HepG2 (cell line): ENCODE results near the gene NKD1. TPM values are rescaled to one million over a fixed set of nuclear protein-coding genes. Genes with fewer than 3 reads are reported as not detected.

ENCODE experiments used
- ISL2 ChIP-seq: sonication (generic); formaldehyde crosslinking; IDR thresholded peaks from 2 replicates; pipeline ENCODE4 v1.5.0; 2020; ENCODE audit warnings: missing genetic modification reagents
- PRPF4 ChIP-seq: fragments of 200-400 bp; formaldehyde crosslinking; IDR thresholded peaks from 2 replicates; pipeline ENCODE4 v1.6.1; 2016; ENCODE audit warnings: low read length, low read depth; ENCODE audit not compliant: poor library complexity, severe bottlenecking
- RELA ChIP-seq: sonication (generic); formaldehyde crosslinking; IDR thresholded peaks from 2 replicates; pipeline ENCODE4 v1.4.0; 2020; ENCODE audit warnings: missing genetic modification reagents
- RNF2 ChIP-seq: fragments of 450-650 bp; conservative IDR thresholded peaks from 2 replicates; pipeline ENCODE4 v1.6.1; 2016; ENCODE audit warnings: low read depth
- SALL1 ChIP-seq: sonication (generic); formaldehyde crosslinking; IDR thresholded peaks from 2 replicates; pipeline ENCODE4 v1.8.0; 2022; ENCODE audit warnings: mild to moderate bottlenecking, missing genetic modification reagents
- SP140L ChIP-seq: sonication (generic); formaldehyde crosslinking; IDR thresholded peaks from 2 replicates; pipeline ENCODE4 v1.4.0; 2020; ENCODE audit warnings: missing genetic modification reagents, borderline replicate concordance
- SRSF4 ChIP-seq: fragments of 200-400 bp; formaldehyde crosslinking; IDR thresholded peaks from one replicate; pipeline ENCODE4 v1.6.1; 2018; ENCODE audit warnings: mild to moderate bottlenecking, low read depth, low read length, moderate library complexity; ENCODE audit not compliant: poor library complexity, severe bottlenecking
- ZBTB7B ChIP-seq: sonication (generic); formaldehyde crosslinking; IDR thresholded peaks from 2 replicates; pipeline ENCODE4 v1.4.0; 2020; ENCODE audit warnings: missing genetic modification reagents
- ZNF549 ChIP-seq: sonication (generic); formaldehyde crosslinking; IDR thresholded peaks from 2 replicates; pipeline ENCODE4 v1.5.0; 2020; ENCODE audit warnings: missing genetic modification reagents
- ZNF556 ChIP-seq: sonication (generic); formaldehyde crosslinking; IDR thresholded peaks from 2 replicates; pipeline ENCODE4 v1.4.0; 2020; ENCODE audit warnings: mild to moderate bottlenecking, missing genetic modification reagents, borderline replicate concordance
- ZNF781 ChIP-seq: sonication (generic); formaldehyde crosslinking; IDR thresholded peaks from 2 replicates; pipeline ENCODE4 v1.5.1; 2020; ENCODE audit warnings: borderline replicate concordance, mild to moderate bottlenecking, missing genetic modification reagents; ENCODE audit errors: not compliant biosample characterization
- ZSCAN25 ChIP-seq: sonication (generic); formaldehyde crosslinking; IDR thresholded peaks from 2 replicates; pipeline ENCODE4 v1.8.0; 2022; ENCODE audit warnings: mild to moderate bottlenecking, missing genetic modification reagents
- polyA plus RNA-seq, 8 experiments: library from polyadenylated mRNA; depleted of rRNA in 3 of 8; stranded (reverse) in 7 of 8; unstranded in 1 of 8; fragments of >200 nt; fragmentation: Illumina TruSeq in 4 of 8; extraction: Trizol in 4 of 8; gene quantifications; 2 replicates each; pipeline versions ENCODE4 v1.2.1 to v1.2.3, GENCODE V29; 2011 to 2016; ENCODE audit warnings: low read depth in 4 of 8, missing spikeins in 1 of 8, mixed read lengths in 1 of 8; ENCODE audit not compliant: insufficient read depth in 1 of 8
- total RNA-seq, 5 experiments: library from RNA; depleted of rRNA; stranded (reverse); fragments of >200 nt; fragmentation: Illumina TruSeq; extraction: Trizol; gene quantifications; 2 replicates each; pipeline ENCODE4 v1.2.3, GENCODE V29; 2016; ENCODE audit warnings: low read depth in 1 of 5
- TF ChIP-seq, protein P1 (sequence below): sonication (generic); formaldehyde crosslinking; IDR thresholded peaks from 2 replicates; pipeline ENCODE4 v1.4.0; 2020; ENCODE audit warnings: mild to moderate bottlenecking, missing genetic modification reagents, borderline replicate concordance
- TF ChIP-seq, protein P2 (sequence below): sonication (generic); formaldehyde crosslinking; IDR thresholded peaks from 2 replicates; pipeline ENCODE4 v1.5.0; 2020; ENCODE audit warnings: missing genetic modification reagents
- TF ChIP-seq, protein P3 (sequence below): sonication (generic); formaldehyde crosslinking; IDR thresholded peaks from 2 replicates; pipeline ENCODE4 v1.4.0; 2020; ENCODE audit warnings: missing genetic modification reagents, borderline replicate concordance
- TF ChIP-seq, protein P4 (sequence below): IDR thresholded peaks from 2 replicates; pipeline ENCODE4 v1.6.1; 2012; ENCODE audit warnings: low read length, improper control_type of control experiment

The NKD1 gene
- total and polyA plus RNA-seq, 2 of the 13 experiments (the other 11 are each of a cell fraction or from before 2014, with no cell fraction given): 70.4 to 121 TPM

DNA sequence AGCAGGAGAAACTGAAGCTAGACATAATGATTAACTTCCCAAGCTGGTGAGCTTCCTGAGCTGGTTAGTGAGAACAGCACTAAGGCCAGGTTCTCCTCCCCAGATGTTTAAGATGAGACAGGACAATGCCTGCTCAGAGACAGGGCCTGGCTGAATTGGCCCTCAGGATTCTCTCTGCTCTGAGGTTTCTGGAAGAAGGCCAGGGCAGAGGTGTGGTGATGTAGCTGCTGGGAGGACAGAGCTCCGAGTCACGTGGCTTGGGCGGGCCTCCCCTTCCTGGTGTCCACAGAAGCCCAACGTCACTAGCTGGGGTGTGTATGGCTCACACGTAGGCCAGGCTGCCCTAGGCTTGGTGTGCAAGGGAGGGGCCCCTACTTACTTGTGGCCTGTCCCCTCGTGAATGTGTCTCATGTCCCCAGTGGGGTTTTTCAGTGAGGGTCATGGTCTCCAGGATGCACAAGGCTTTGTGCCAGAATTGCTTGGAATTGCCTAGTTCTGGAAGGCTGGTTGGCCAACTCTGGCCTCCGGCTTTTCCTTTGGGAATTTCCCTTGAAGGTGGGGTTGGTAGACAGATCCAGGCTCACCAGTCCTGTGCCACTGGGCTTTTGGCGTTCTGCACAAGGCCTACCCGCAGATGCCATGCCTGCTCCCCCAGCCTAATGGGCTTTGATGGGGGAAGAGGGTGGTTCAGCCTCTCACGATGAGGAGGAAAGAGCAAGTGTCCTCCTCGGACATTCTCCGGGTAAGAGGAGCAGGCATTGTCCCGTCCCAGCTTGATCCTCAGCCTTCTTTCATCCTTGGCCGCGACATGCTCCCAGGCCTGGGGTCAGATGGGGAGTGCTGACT is 148.6 kb downstream of the NKD1 start (continued):
- TF ChIP-seq, protein P1, sequence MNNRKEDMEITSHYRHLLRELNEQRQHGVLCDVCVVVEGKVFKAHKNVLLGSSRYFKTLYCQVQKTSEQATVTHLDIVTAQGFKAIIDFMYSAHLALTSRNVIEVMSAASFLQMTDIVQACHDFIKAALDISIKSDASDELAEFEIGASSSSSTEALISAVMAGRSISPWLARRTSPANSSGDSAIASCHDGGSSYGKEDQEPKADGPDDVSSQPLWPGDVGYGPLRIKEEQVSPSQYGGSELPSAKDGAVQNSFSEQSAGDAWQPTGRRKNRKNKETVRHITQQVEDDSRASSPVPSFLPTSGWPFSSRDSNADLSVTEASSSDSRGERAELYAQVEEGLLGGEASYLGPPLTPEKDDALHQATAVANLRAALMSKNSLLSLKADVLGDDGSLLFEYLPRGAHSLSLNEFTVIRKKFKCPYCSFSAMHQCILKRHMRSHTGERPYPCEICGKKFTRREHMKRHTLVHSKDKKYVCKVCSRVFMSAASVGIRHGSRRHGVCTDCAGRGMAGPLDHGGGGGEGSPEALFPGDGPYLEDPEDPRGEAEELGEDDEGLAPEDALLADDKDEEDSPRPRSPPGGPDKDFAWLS (CRISPR knock-in tag): no peak
- TF ChIP-seq ZNF549 (CRISPR knock-in tag) (no peak), SP140L (no peak), SRSF4 (no peak), ZSCAN25 (CRISPR knock-in tag) (no peak), SALL1 (peak; percentile 30; the same call in 1 of the 2 replicates), RELA (0 out of 2 replicates have a peak, but pooled peaks have one; percentile 4), ZNF781 (no peak), ZBTB7B (no peak), PRPF4 (no peak), RNF2 (no peak), ISL2 (CRISPR knock-in tag) (no peak), ZNF556 (CRISPR knock-in tag) (0 out of 2 replicates have a peak, but pooled peaks have one; percentile 33)
- TF ChIP-seq, protein P2, sequence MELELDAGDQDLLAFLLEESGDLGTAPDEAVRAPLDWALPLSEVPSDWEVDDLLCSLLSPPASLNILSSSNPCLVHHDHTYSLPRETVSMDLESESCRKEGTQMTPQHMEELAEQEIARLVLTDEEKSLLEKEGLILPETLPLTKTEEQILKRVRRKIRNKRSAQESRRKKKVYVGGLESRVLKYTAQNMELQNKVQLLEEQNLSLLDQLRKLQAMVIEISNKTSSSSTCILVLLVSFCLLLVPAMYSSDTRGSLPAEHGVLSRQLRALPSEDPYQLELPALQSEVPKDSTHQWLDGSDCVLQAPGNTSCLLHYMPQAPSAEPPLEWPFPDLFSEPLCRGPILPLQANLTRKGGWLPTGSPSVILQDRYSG (CRISPR knock-in tag): no peak
- TF ChIP-seq, protein P3, sequence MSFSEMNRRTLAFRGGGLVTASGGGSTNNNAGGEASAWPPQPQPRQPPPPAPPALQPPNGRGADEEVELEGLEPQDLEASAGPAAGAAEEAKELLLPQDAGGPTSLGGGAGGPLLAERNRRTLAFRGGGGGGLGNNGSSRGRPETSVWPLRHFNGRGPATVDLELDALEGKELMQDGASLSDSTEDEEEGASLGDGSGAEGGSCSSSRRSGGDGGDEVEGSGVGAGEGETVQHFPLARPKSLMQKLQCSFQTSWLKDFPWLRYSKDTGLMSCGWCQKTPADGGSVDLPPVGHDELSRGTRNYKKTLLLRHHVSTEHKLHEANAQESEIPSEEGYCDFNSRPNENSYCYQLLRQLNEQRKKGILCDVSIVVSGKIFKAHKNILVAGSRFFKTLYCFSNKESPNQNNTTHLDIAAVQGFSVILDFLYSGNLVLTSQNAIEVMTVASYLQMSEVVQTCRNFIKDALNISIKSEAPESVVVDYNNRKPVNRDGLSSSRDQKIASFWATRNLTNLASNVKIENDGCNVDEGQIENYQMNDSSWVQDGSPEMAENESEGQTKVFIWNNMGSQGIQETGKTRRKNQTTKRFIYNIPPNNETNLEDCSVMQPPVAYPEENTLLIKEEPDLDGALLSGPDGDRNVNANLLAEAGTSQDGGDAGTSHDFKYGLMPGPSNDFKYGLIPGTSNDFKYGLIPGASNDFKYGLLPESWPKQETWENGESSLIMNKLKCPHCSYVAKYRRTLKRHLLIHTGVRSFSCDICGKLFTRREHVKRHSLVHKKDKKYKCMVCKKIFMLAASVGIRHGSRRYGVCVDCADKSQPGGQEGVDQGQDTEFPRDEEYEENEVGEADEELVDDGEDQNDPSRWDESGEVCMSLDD: no peak
- TF ChIP-seq, protein P4, sequence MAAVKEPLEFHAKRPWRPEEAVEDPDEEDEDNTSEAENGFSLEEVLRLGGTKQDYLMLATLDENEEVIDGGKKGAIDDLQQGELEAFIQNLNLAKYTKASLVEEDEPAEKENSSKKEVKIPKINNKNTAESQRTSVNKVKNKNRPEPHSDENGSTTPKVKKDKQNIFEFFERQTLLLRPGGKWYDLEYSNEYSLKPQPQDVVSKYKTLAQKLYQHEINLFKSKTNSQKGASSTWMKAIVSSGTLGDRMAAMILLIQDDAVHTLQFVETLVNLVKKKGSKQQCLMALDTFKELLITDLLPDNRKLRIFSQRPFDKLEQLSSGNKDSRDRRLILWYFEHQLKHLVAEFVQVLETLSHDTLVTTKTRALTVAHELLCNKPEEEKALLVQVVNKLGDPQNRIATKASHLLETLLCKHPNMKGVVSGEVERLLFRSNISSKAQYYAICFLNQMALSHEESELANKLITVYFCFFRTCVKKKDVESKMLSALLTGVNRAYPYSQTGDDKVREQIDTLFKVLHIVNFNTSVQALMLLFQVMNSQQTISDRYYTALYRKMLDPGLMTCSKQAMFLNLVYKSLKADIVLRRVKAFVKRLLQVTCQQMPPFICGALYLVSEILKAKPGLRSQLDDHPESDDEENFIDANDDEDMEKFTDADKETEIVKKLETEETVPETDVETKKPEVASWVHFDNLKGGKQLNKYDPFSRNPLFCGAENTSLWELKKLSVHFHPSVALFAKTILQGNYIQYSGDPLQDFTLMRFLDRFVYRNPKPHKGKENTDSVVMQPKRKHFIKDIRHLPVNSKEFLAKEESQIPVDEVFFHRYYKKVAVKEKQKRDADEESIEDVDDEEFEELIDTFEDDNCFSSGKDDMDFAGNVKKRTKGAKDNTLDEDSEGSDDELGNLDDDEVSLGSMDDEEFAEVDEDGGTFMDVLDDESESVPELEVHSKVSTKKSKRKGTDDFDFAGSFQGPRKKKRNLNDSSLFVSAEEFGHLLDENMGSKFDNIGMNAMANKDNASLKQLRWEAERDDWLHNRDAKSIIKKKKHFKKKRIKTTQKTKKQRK: no peak
